ENCODE results near the gene SLC15A2. TPM values are rescaled to one million over a fixed set of nuclear protein-coding genes. Genes with fewer than 3 reads are reported as not detected.

Gene SLC15A2
- total RNA-seq, 1 experiment from 2014 or later = 0.41 TPM

DNA sequence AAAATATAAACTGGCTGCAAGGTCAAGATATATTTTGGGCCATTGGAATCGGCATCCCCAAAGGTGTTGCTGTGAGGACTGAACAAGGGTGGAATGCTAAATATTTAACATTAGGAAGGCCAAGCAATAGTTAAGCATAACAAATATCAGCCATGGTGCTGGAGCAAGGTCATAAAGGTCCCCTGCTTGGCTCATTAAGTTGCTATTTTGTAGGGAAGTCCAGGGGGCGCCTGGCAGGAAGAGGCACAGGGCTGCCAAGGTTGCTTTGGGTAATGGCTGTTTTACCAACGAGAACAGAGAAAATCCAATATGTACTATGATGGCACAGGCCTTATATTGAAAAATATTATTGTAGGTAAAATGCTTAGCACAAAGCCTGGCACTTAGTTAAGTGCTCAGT lies 62.2 kb downstream of the SLC15A2 start:
- H3K4me3 ChIP-seq (ENCODE audit: low read depth in 2 of 2, low read length in 2 of 2) = no peak overlapping the region
- H3K4me1 ChIP-seq (ENCODE audit: control insufficient read depth, insufficient read depth, low read length) = no peaks in the 10 kb centered on the region
- CTCF ChIA-PET = no interaction called here
- TF ChIP-seq, protein P1, sequence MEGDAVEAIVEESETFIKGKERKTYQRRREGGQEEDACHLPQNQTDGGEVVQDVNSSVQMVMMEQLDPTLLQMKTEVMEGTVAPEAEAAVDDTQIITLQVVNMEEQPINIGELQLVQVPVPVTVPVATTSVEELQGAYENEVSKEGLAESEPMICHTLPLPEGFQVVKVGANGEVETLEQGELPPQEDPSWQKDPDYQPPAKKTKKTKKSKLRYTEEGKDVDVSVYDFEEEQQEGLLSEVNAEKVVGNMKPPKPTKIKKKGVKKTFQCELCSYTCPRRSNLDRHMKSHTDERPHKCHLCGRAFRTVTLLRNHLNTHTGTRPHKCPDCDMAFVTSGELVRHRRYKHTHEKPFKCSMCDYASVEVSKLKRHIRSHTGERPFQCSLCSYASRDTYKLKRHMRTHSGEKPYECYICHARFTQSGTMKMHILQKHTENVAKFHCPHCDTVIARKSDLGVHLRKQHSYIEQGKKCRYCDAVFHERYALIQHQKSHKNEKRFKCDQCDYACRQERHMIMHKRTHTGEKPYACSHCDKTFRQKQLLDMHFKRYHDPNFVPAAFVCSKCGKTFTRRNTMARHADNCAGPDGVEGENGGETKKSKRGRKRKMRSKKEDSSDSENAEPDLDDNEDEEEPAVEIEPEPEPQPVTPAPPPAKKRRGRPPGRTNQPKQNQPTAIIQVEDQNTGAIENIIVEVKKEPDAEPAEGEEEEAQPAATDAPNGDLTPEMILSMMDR (IDR thresholded peaks at IDR 0.05) = no peak
- TF ChIP-seq, protein P2, sequence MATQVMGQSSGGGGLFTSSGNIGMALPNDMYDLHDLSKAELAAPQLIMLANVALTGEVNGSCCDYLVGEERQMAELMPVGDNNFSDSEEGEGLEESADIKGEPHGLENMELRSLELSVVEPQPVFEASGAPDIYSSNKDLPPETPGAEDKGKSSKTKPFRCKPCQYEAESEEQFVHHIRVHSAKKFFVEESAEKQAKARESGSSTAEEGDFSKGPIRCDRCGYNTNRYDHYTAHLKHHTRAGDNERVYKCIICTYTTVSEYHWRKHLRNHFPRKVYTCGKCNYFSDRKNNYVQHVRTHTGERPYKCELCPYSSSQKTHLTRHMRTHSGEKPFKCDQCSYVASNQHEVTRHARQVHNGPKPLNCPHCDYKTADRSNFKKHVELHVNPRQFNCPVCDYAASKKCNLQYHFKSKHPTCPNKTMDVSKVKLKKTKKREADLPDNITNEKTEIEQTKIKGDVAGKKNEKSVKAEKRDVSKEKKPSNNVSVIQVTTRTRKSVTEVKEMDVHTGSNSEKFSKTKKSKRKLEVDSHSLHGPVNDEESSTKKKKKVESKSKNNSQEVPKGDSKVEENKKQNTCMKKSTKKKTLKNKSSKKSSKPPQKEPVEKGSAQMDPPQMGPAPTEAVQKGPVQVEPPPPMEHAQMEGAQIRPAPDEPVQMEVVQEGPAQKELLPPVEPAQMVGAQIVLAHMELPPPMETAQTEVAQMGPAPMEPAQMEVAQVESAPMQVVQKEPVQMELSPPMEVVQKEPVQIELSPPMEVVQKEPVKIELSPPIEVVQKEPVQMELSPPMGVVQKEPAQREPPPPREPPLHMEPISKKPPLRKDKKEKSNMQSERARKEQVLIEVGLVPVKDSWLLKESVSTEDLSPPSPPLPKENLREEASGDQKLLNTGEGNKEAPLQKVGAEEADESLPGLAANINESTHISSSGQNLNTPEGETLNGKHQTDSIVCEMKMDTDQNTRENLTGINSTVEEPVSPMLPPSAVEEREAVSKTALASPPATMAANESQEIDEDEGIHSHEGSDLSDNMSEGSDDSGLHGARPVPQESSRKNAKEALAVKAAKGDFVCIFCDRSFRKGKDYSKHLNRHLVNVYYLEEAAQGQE (IDR thresholded peaks at IDR 0.05; ENCODE audit: insufficient read depth in 1 of 2, low read depth in 2 of 2, low read length in 1 of 2) = no peak
- no peak for TF ChIP-seq SIN3A (IDR thresholded peaks at IDR 0.05; ENCODE audit: borderline replicate concordance, insufficient read depth, low read depth, low read length)
- TF ChIP-seq TCF7L2 (IDR thresholded peaks at IDR 0.05; ENCODE audit: low read depth, low read length) = no peak
- no peak for TF ChIP-seq POLR2AphosphoS5 (IDR thresholded peaks at IDR 0.05; ENCODE audit: low read depth, low read length)
- intact Hi-C loops (cut with micrococcal nuclease; ENCODE audit: unreplicated experiment) = no loop called here
- no peaks in the 10 kb centered on the region for H3K9me3 ChIP-seq (ENCODE audit: control insufficient read depth, insufficient read depth, low read depth, low read length)
- ATAC-seq = no peak
- H3K27ac ChIP-seq (ENCODE audit: low read length) = no peak overlapping the region
- H3K36me3 ChIP-seq (ENCODE audit: control insufficient read depth, insufficient read depth, low read length) = no peaks in the 10 kb centered on the region
- no TSS peak for BruUV-seq (replicated peaks)
- POLR2A ChIA-PET = no interaction called here
- 0 out of 2 replicates have a peak, but pooled peaks cover 2% of the 10 kb centered on the region for H3K27me3 ChIP-seq (ENCODE audit: control insufficient read depth, insufficient read depth, low read length)
- in situ Hi-C loops (cut with HindIII; ENCODE audit: low pct_unique_long_range_greater_than_20kb, low sequenced_read_pairs) = no loop called here
- DNase-seq (ENCODE audit: low read depth, low spot score) = no peak

DNA sequence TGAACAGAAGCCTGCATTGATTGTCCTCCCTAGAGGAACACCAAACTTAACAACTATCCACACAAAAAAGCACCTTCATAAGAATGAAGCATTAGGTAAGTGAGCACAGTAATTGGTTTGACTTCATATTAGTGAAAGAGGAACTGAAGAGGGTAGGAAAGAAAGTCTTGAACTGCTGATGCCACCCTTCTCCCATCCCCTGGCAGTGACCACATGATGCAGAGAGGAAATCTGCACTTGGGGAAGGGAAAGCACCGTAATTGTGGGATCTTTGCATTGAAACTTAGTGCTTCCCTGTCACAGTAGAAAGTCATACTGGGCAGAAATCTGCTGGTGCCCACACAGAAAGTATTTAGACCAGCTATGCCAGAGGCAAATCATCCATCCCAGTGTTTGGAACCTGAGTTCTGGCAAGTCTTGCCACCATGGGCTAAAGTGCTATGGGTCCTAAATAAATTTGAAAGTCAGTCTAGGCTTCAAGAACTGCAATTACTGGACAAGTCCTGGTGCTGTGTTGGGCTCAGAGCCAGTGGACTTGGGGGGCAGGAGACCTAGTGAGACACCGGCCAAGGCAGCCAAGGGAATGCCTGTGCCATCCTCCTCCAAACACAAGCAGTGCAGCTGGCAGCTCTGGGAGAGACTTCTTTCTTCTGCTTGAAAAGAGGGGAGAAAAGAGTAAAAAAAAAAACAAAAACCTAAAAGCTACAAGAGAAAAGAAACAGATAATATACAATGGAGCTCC lies 63.6 kb downstream of the SLC15A2 start:
- Histone ChIP-seq H3K9me3 (ENCODE audit: control insufficient read depth, insufficient read depth, low read depth, low read length) (no peaks in the 10 kb centered on the region), H3K27ac (ENCODE audit: low read length) (no peak overlapping the region), H3K4me1 (ENCODE audit: control insufficient read depth, insufficient read depth, low read length) (no peaks in the 10 kb centered on the region), H3K27me3 (ENCODE audit: control insufficient read depth, insufficient read depth, low read length) (0 out of 2 replicates have a peak, but pooled peaks cover 2% of the 10 kb centered on the region), H3K36me3 (ENCODE audit: control insufficient read depth, insufficient read depth, low read length) (no peaks in the 10 kb centered on the region), H3K4me3 (ENCODE audit: low read depth in 2 of 2, low read length in 2 of 2) (no peak overlapping the region)
- TF ChIP-seq TCF7L2 (IDR thresholded peaks at IDR 0.05; ENCODE audit: low read depth, low read length) (no peak), SIN3A (IDR thresholded peaks at IDR 0.05; ENCODE audit: borderline replicate concordance, insufficient read depth, low read depth, low read length) (no peak), POLR2AphosphoS5 (IDR thresholded peaks at IDR 0.05; ENCODE audit: low read depth, low read length) (no peak)
- TF ChIP-seq, protein P2 (IDR thresholded peaks at IDR 0.05; ENCODE audit: insufficient read depth in 1 of 2, low read depth in 2 of 2, low read length in 1 of 2) = no peak
- TF ChIP-seq, protein P1 (IDR thresholded peaks at IDR 0.05) = no peak
- ATAC-seq (no peak), DNase-seq (ENCODE audit: low read depth, low spot score) (no peak)
- CTCF ChIA-PET = no interaction called here
- intact Hi-C loops (cut with micrococcal nuclease; ENCODE audit: unreplicated experiment) = no loop called here
- in situ Hi-C loops (cut with HindIII; ENCODE audit: low pct_unique_long_range_greater_than_20kb, low sequenced_read_pairs) = no loop called here
- no TSS peak for BruUV-seq (replicated peaks)
- POLR2A ChIA-PET = no interaction called here
